ENCODE results near the gene MESP1.

DNA sequence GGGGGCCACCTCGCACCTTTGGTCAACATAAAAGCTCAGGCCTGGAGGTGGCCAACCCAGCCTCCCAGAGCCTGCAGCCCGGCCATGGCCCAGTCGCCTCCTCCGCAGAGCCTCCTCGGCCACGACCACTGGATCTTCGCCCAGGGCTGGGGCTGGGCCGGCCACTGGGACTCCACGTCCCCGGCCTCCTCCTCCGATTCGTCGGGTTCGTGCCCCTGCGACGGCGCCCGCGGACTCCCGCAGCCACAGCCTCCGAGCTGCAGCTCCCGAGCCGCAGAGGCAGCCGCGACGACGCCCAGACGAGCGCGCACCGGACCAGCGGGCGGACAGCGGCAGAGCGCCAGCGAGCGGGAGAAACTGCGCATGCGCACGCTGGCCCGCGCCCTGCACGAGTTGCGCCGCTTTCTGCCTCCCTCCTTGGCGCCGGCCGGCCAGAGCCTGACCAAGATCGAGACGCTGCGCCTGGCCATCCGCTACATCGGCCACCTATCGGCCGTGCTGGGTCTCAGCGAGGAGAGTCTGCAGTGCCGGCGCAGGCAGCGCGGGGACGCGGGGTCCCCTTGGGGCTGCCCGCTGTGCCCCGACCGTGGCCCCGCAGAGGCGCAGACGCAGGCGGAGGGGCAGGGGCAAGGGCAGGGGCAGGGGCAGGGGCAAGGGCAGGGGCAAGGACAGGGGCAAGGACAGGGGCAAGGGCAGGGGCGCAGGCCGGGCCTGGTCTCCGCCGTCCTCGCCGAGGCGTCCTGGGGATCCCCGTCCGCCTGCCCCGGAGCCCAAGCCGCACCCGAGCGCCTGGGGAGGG, 25.4 kb upstream of the MESP1 start, which contains the start of gene MESP2:
- no peak for TF ChIP-seq GATA3 (IDR thresholded peaks at IDR 0.05; ENCODE audit: low read depth, low read length)
- no peak for TF ChIP-seq GATA2 (IDR thresholded peaks at IDR 0.05; ENCODE audit: low read depth, low read length)
